WTC11 (cell line): ENCODE data around the gene SPATA46. TPM values are rescaled to one million over a fixed set of nuclear protein-coding genes. Genes with fewer than 3 reads are reported as not detected.

Experiments used
- ATAC-seq: fragments of 200-7000 bp; cut with Tn5 transposase; 2 replicates; pipeline ENCODE4 v1.10.0; 2021; ENCODE audit warnings: mild to moderate bottlenecking, moderate library complexity
- CTCF ChIA-PET: fragments of 300-600 bp; sonication (Branson Sonifier 250); formaldehyde crosslinking; loops from one replicate; lab custom pipeline; 2021; ENCODE audit warnings: antibody characterized with exemption; lab: Charles Lee
- POLR2A ChIA-PET: fragments of 350-600 bp; sonication (Branson Sonifier 250); formaldehyde crosslinking; loops from one replicate; lab custom pipeline; 2021; ENCODE audit warnings: antibody characterized with exemption; lab: Charles Lee
- DNase-seq: peaks from one replicate; pipeline ENCODE4 v3.0.0; 2021; ENCODE audit warnings: low spot score
- H3K27ac Mint-ChIP-seq: 2 replicates; pipeline ENCODE4 v1.8.0; 2021; ENCODE audit warnings: mixed read lengths
- H3K27me3 Mint-ChIP-seq: 2 replicates; pipeline ENCODE4 v1.8.0; 2021; ENCODE audit warnings: low read depth, mild to moderate bottlenecking, moderate library complexity, mixed read lengths
- H3K36me3 Mint-ChIP-seq: 2 replicates; pipeline ENCODE4 v1.8.0; 2021; ENCODE audit warnings: mixed read lengths
- H3K4me1 Mint-ChIP-seq: 2 replicates; pipeline ENCODE4 v1.8.0; 2022; ENCODE audit warnings: mixed read lengths
- H3K4me3 Mint-ChIP-seq: 2 replicates; pipeline ENCODE4 v1.8.0; 2021; ENCODE audit warnings: mild to moderate bottlenecking, moderate library complexity, mixed read lengths
- H3K9me3 Mint-ChIP-seq: 2 replicates; pipeline ENCODE4 v1.8.0; 2021; ENCODE audit warnings: mixed read lengths
- ESRRA ChIP-seq: sonication (generic); formaldehyde crosslinking; IDR thresholded peaks from 2 replicates; pipeline ENCODE4 v1.8.1; 2022; ENCODE audit warnings: mild to moderate bottlenecking, missing genetic modification reagents, borderline replicate concordance
- FOXP1 ChIP-seq: sonication (generic); formaldehyde crosslinking; IDR thresholded peaks from 2 replicates; pipeline ENCODE4 v1.8.0; 2022; ENCODE audit warnings: missing genetic modification reagents, mild to moderate bottlenecking, moderate library complexity, borderline replicate concordance
- GRHL2 ChIP-seq: fragments of 250-450 bp; sonication (Bioruptor Pico); IDR thresholded peaks from 2 replicates; pipeline ENCODE4 v1.8.0; 2022; ENCODE audit warnings: mild to moderate bottlenecking, moderate library complexity; ENCODE audit not compliant: insufficient replicate concordance, severe bottlenecking
- GTF2I ChIP-seq: fragments of 250-450 bp; sonication (Bioruptor Pico); conservative IDR thresholded peaks from 2 replicates; pipeline ENCODE4 v1.4.0; 2021; ENCODE audit warnings: mild to moderate bottlenecking
- IRF2 ChIP-seq: sonication (generic); formaldehyde crosslinking; IDR thresholded peaks from 2 replicates; pipeline ENCODE4 v1.8.0; 2022; ENCODE audit warnings: low read depth, missing genetic modification reagents, borderline replicate concordance
- JAZF1 ChIP-seq: fragments of 250-450 bp; sonication (Bioruptor Pico); IDR thresholded peaks from 2 replicates; pipeline ENCODE4 v1.9.0; 2021; ENCODE audit warnings: moderate library complexity, mild to moderate bottlenecking, inconsistent platforms
- NFATC4 ChIP-seq: fragments of 250-450 bp; sonication (Bioruptor Pico); IDR thresholded peaks from 2 replicates; pipeline ENCODE4 v1.9.0; 2021; ENCODE audit warnings: mild to moderate bottlenecking
- NR1H2 ChIP-seq: sonication (generic); formaldehyde crosslinking; IDR thresholded peaks from 2 replicates; pipeline ENCODE4 v1.9.0; 2021; ENCODE audit warnings: mild to moderate bottlenecking, moderate library complexity, missing genetic modification reagents
- RELA ChIP-seq: sonication (generic); formaldehyde crosslinking; IDR thresholded peaks from 2 replicates; pipeline ENCODE4 v1.8.1; 2022; ENCODE audit warnings: missing genetic modification reagents, mild to moderate bottlenecking, borderline replicate concordance
- TP53 ChIP-seq: sonication (generic); formaldehyde crosslinking; IDR thresholded peaks from 2 replicates; pipeline ENCODE4 v1.8.1; 2023; ENCODE audit warnings: mild to moderate bottlenecking, missing genetic modification reagents
- total RNA-seq: library from RNA; stranded (reverse); gene quantifications from 3 replicates; pipeline ENCODE4 v1.2.3, GENCODE V29; 2021
- TF ChIP-seq, protein P1 (sequence below): sonication (generic); formaldehyde crosslinking; IDR thresholded peaks from 2 replicates; pipeline ENCODE4 v1.8.1; 2023; ENCODE audit warnings: mild to moderate bottlenecking, missing genetic modification reagents
- TF ChIP-seq, protein P2 (sequence below): sonication (generic); formaldehyde crosslinking; IDR thresholded peaks from 2 replicates; pipeline ENCODE4 v1.8.0; 2022; ENCODE audit warnings: mild to moderate bottlenecking, missing genetic modification reagents
- TF ChIP-seq, protein P3 (sequence below): fragments of 250-450 bp; sonication (Bioruptor Pico); IDR thresholded peaks from 2 replicates; pipeline ENCODE4 v1.9.0; 2021; ENCODE audit warnings: mild to moderate bottlenecking
- TF ChIP-seq, protein P4 (sequence below): fragments of 250-450 bp; sonication (Bioruptor Pico); IDR thresholded peaks from 2 replicates; pipeline ENCODE4 v2.1.2; 2022; ENCODE audit warnings: mild to moderate bottlenecking, moderate library complexity
- TF ChIP-seq, protein P5 (sequence below): sonication (generic); formaldehyde crosslinking; IDR thresholded peaks from 2 replicates; pipeline ENCODE4 v1.8.0; 2022; ENCODE audit warnings: missing genetic modification reagents
- TF ChIP-seq, protein P6 (sequence below): fragments of 250-450 bp; sonication (Bioruptor Pico); IDR thresholded peaks from 2 replicates; pipeline ENCODE4 v1.9.0; 2021; ENCODE audit warnings: moderate library complexity, mild to moderate bottlenecking, inconsistent platforms, borderline replicate concordance
- TF ChIP-seq, protein P7 (sequence below): fragments of 200-600 bp; IDR thresholded peaks from 2 replicates; pipeline ENCODE4 v1.8.0; 2022; ENCODE audit warnings: antibody characterized with exemption
- TF ChIP-seq, protein P8 (sequence below): sonication (generic); formaldehyde crosslinking; conservative IDR thresholded peaks from 2 replicates; pipeline ENCODE4 v1.8.1; 2022; ENCODE audit warnings: mild to moderate bottlenecking, missing genetic modification reagents

The SPATA46 gene
- total RNA-seq, 1 experiment from 2014 or later, result not detected

DNA sequence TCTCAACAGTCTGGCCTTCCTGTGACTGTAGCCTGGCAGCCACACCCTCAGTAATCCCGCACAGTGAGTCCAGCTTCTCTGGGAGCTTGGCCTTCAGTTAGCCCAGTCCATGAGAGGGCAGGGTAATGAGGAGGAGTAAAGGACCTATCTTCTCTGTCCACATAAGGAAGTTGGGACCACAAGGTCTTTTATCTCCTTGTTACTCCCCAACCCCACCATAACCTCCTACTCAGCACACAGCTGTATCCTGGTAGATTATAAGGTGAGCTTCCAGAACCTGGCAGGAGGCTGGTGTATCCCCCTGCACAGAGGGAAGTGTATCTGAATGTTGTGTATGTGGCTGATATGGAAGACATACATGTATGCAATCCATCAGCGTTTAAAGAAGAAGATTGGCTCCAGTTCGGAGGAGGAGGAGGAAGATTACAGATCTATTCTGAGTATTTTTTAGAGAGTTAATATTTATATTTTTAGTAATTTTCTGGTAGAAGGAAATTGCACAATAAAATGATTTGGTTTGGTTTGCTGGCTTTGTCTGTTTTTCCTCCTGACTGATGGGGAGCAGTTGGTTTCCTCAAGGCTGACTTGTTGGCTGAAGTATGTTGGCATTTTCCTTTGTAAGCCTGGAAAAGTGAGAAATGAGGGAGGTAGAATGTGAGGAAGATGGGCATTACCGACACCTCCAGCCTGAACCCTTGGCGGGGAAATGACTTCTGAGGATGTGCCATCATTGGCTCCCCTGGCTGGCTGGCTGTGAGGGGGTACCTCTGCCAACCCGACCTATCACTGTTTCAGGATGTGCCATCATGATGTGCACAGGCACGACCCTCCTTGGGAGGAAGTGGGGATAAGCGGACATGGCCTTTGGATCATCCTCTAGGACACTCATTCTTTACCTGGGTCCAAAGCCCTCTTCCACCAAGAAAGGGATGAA lies 9.9 kb upstream of the SPATA46 start:
- Mint-ChIP-seq H3K36me3 (peaks cover 23% of the 10 kb centered on the region), H3K27me3 (no peaks in the 10 kb centered on the region), H3K9me3 (no peaks in the 10 kb centered on the region), H3K27ac (no peak overlapping the region), H3K4me3 (no peak overlapping the region), H3K4me1 (peaks cover 24% of the 10 kb centered on the region)
- ChIA-PET POLR2A (no interaction called here), CTCF (interaction anchor here (1.0 to 1.3 kb wide), 4 partner anchors 29 to 330 kb away, joined by 3 to 8 read pairs (median 4); no protein-coding TSS in a partner anchor)
- TF ChIP-seq, protein P1, sequence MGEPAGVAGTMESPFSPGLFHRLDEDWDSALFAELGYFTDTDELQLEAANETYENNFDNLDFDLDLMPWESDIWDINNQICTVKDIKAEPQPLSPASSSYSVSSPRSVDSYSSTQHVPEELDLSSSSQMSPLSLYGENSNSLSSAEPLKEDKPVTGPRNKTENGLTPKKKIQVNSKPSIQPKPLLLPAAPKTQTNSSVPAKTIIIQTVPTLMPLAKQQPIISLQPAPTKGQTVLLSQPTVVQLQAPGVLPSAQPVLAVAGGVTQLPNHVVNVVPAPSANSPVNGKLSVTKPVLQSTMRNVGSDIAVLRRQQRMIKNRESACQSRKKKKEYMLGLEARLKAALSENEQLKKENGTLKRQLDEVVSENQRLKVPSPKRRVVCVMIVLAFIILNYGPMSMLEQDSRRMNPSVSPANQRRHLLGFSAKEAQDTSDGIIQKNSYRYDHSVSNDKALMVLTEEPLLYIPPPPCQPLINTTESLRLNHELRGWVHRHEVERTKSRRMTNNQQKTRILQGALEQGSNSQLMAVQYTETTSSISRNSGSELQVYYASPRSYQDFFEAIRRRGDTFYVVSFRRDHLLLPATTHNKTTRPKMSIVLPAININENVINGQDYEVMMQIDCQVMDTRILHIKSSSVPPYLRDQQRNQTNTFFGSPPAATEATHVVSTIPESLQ, result no peak
- TF ChIP-seq, protein P2, sequence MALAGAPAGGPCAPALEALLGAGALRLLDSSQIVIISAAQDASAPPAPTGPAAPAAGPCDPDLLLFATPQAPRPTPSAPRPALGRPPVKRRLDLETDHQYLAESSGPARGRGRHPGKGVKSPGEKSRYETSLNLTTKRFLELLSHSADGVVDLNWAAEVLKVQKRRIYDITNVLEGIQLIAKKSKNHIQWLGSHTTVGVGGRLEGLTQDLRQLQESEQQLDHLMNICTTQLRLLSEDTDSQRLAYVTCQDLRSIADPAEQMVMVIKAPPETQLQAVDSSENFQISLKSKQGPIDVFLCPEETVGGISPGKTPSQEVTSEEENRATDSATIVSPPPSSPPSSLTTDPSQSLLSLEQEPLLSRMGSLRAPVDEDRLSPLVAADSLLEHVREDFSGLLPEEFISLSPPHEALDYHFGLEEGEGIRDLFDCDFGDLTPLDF (CRISPR knock-in tag), result no peak
- TF ChIP-seq RELA (CRISPR knock-in tag), result no peak
- TF ChIP-seq, protein P3, sequence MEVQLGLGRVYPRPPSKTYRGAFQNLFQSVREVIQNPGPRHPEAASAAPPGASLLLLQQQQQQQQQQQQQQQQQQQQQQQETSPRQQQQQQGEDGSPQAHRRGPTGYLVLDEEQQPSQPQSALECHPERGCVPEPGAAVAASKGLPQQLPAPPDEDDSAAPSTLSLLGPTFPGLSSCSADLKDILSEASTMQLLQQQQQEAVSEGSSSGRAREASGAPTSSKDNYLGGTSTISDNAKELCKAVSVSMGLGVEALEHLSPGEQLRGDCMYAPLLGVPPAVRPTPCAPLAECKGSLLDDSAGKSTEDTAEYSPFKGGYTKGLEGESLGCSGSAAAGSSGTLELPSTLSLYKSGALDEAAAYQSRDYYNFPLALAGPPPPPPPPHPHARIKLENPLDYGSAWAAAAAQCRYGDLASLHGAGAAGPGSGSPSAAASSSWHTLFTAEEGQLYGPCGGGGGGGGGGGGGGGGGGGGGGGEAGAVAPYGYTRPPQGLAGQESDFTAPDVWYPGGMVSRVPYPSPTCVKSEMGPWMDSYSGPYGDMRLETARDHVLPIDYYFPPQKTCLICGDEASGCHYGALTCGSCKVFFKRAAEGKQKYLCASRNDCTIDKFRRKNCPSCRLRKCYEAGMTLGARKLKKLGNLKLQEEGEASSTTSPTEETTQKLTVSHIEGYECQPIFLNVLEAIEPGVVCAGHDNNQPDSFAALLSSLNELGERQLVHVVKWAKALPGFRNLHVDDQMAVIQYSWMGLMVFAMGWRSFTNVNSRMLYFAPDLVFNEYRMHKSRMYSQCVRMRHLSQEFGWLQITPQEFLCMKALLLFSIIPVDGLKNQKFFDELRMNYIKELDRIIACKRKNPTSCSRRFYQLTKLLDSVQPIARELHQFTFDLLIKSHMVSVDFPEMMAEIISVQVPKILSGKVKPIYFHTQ (CRISPR knock-in tag), result no peak
- TF ChIP-seq, protein P4, sequence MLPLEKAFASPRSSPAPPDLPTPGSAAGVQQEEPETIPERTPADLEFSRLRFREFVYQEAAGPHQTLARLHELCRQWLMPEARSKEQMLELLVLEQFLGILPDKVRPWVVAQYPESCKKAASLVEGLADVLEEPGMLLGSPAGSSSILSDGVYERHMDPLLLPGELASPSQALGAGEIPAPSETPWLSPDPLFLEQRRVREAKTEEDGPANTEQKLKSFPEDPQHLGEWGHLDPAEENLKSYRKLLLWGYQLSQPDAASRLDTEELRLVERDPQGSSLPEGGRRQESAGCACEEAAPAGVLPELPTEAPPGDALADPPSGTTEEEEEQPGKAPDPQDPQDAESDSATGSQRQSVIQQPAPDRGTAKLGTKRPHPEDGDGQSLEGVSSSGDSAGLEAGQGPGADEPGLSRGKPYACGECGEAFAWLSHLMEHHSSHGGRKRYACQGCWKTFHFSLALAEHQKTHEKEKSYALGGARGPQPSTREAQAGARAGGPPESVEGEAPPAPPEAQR (CRISPR knock-in tag), result no peak
- TF ChIP-seq GTF2I, result no peak
- TF ChIP-seq TP53, result no peak
- TF ChIP-seq ESRRA (CRISPR knock-in tag), result no peak
- TF ChIP-seq, protein P5, sequence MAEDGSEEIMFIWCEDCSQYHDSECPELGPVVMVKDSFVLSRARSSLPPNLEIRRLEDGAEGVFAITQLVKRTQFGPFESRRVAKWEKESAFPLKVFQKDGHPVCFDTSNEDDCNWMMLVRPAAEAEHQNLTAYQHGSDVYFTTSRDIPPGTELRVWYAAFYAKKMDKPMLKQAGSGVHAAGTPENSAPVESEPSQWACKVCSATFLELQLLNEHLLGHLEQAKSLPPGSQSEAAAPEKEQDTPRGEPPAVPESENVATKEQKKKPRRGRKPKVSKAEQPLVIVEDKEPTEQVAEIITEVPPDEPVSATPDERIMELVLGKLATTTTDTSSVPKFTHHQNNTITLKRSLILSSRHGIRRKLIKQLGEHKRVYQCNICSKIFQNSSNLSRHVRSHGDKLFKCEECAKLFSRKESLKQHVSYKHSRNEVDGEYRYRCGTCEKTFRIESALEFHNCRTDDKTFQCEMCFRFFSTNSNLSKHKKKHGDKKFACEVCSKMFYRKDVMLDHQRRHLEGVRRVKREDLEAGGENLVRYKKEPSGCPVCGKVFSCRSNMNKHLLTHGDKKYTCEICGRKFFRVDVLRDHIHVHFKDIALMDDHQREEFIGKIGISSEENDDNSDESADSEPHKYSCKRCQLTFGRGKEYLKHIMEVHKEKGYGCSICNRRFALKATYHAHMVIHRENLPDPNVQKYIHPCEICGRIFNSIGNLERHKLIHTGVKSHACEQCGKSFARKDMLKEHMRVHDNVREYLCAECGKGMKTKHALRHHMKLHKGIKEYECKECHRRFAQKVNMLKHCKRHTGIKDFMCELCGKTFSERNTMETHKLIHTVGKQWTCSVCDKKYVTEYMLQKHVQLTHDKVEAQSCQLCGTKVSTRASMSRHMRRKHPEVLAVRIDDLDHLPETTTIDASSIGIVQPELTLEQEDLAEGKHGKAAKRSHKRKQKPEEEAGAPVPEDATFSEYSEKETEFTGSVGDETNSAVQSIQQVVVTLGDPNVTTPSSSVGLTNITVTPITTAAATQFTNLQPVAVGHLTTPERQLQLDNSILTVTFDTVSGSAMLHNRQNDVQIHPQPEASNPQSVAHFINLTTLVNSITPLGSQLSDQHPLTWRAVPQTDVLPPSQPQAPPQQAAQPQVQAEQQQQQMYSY (CRISPR knock-in tag), result no peak
- no peak for TF ChIP-seq IRF2 (CRISPR knock-in tag)
- TF ChIP-seq, protein P6, sequence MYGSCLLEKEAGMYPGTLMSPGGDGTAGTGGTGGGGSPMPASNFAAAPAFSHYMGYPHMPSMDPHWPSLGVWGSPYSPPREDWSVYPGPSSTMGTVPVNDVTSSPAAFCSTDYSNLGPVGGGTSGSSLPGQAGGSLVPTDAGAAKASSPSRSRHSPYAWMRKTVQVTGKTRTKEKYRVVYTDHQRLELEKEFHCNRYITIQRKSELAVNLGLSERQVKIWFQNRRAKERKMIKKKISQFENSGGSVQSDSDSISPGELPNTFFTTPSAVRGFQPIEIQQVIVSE, result no peak
- TF ChIP-seq NR1H2 (CRISPR knock-in tag), result no peak
- TF ChIP-seq JAZF1 (CRISPR knock-in tag), result no peak
- no peak for TF ChIP-seq FOXP1
- TF ChIP-seq NFATC4 (CRISPR knock-in tag), result no peak
- TF ChIP-seq, protein P7, sequence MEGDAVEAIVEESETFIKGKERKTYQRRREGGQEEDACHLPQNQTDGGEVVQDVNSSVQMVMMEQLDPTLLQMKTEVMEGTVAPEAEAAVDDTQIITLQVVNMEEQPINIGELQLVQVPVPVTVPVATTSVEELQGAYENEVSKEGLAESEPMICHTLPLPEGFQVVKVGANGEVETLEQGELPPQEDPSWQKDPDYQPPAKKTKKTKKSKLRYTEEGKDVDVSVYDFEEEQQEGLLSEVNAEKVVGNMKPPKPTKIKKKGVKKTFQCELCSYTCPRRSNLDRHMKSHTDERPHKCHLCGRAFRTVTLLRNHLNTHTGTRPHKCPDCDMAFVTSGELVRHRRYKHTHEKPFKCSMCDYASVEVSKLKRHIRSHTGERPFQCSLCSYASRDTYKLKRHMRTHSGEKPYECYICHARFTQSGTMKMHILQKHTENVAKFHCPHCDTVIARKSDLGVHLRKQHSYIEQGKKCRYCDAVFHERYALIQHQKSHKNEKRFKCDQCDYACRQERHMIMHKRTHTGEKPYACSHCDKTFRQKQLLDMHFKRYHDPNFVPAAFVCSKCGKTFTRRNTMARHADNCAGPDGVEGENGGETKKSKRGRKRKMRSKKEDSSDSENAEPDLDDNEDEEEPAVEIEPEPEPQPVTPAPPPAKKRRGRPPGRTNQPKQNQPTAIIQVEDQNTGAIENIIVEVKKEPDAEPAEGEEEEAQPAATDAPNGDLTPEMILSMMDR, result no peak
- TF ChIP-seq GRHL2 (CRISPR knock-in tag), result no peak
- TF ChIP-seq, protein P8, sequence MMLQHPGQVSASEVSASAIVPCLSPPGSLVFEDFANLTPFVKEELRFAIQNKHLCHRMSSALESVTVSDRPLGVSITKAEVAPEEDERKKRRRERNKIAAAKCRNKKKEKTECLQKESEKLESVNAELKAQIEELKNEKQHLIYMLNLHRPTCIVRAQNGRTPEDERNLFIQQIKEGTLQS, result no peak
- ATAC-seq, result no peak
- DNase-seq, result no peak
